GM19023 (cell line): ENCODE measurements around the gene SLC35F4.
"Not testable (repeated sequence)": the region's sequence is repeated elsewhere in the genome, so short reads cannot be mapped to it uniquely, and the experiment has no call there.

Experiments
- ATAC-seq: cut with Tn5 transposase; IDR thresholded peaks from one replicate; pipeline ENCODE4 v1.9.1; 2021; ENCODE audit warnings: mild to moderate bottlenecking, moderate library complexity; ENCODE audit not compliant: unreplicated experiment

Gene SLC35F4

DNA sequence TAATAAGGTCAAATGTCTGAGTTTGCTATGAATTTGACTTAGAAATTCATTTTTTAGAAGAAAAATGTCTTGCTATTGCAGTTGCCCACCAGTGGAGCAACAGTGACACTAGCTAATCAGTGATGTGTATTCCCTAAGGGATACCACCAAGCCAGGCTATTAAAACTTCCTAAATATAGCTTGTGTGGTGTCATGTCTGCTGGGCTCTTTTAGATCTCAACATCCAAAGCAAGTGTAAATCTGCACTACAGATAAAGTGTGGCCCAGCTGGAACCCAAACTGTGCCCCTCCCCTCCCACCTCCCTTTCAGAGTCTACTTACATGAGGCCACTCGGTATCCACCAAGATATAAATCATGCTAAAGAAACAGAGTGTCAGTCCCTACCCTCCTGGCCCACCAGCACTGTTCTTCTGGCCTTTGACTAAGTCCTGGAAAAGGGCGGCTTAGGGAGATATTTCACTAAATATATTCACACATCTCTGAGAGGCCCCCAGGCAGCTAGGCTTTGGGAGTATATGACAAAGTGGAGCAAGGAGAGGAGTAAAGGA lies 53.8 kb downstream of the SLC35F4 start:
- ATAC-seq = no peak

GRCh38 chr14:57809808-57810207 lies 56.1 kb downstream of the SLC35F4 start:
- ATAC-seq = no peak

DNA sequence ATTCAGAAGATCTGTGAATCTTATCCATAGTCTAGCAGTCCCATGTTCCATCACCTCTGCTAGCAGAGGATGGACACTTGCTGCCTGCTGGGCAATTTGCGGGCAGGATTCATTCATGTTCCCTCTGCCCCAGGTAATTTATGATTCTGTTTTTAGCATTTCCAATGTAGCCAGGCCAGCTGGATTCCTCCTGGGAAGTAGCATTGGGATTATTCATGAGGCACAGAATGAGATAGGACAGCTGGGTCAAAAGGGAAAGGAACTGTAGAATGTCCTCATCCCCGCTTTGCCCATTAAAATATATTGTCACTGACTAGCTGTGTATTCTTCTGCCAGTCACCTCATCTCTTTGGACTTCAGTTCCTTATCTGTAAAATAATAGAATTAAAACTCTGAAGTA lies 68.7 kb downstream of the SLC35F4 start:
- ATAC-seq = no peak

GRCh38 chr14:57796556-57796955 lies 69.3 kb downstream of the SLC35F4 start:
- no peak for ATAC-seq

- no peak for ATAC-seq
Measured at GRCh38 chr14:57785058-57785457, 80.8 kb downstream of the SLC35F4 start.

DNA sequence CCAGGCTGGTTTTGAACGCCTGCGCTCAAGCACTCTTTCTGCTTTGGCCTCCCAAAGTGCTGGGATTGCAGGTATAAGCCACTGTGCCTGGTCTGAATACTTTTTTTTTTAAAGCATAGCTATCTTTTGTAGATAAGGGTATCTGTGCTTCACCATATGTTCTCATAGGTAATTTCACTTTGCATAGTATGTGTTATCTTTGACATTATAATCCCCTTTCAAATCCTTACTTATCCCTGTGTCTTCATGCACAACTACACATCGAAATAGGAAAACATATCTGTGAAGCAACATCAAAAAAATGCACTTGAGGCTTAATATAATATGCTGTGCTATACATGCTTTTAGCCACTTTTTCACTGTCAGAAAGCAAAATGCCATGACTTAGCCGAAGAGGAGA lies 94.1 kb downstream of the SLC35F4 start:
- no peak for ATAC-seq

DNA sequence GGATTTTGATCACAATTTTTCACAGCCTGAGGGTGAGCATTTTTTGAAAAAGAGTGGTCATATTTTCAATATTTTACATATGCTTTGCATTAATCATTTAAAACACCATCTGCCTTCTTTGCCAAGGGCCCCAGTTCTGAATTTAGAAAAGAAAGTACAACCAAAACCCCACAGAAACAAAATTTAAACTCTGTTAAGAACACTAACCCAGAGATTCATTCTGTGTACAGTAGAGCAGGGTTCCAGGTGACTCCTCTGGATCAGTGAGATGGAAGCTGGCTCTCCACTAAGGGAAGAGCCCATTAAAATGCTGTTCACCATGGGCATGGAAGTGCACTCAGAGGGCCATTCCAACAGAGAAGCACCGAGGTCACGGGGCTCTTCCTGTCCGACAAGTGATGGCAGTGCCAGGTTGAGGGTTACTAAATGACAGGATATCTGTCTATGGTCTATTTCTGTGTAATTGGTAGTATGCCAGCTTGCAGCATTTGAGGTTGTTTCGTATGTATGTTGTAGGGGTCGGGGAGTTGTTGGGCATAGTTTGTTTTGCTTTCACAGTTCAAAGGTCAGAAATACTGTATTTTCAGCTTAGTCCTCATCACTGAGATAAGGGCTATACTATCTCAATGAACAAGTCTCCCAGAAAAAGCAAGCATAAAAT lies 95.9 kb downstream of the SLC35F4 start:
- ATAC-seq = peak; percentile 51

GRCh38 chr14:57761800-57762199 lies 104.1 kb downstream of the SLC35F4 start:
- ATAC-seq = no peak

GRCh38 chr14:57760896-57761295 lies 105.0 kb downstream of the SLC35F4 start:
- no peak for ATAC-seq

DNA sequence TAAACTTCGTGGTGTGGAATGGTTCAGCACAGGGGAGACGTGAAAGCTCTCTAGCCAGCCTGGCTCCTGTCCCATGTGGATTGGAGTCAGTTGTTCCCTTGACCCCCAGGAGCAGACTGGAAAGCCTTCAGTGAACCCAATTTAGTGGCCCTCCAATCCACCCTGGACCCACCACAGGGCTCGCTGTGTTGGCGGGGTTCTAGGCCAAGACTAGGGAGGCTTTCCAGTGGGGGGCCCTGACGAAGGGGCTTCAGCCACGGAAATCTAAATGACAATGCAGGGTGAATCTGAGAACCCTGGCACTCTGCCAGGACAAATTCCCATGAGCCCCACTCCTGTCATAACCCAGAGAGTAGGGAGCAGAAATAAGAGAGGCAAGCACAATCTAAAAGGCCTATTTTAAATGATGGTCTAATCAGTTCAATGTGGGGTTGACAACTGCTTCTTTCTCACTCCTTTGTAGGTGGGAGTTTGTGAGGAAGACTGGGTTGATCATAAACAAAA lies 110.8 kb downstream of the SLC35F4 start:
- ATAC-seq = no peak

GRCh38 chr14:57754527-57754926 lies 111.4 kb downstream of the SLC35F4 start:
- ATAC-seq = no peak

- ATAC-seq = no peak
Measured at GRCh38 chr14:57753821-57754220, 112.1 kb downstream of the SLC35F4 start.

DNA sequence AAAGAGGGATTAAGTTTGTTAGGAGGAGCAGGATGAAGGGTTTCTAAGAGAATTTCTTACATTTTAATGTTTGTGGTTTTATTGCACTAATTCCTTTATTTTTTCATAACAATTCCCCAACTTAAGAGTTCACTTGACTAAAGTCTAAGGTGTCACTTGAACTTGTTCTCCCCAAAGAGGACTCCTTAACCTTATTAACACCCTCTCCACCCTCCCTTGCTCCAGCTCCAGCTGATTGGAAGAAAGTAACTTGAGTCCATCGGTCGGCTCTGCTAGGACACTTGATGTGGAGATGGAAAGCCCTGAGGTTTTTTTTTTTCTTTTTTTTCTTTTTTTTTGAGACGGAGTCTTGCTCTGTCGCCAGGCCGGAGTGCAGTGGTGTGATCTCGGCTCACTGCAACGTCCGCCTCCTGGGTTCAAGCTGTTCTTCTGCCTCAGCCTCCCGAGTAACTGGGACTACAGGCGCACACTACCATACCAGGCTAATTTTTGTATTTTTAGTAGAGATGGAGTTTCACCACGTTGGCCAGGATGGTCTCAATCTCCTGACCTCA lies 113.7 kb downstream of the SLC35F4 start:
- ATAC-seq = not testable (repeated sequence)

DNA sequence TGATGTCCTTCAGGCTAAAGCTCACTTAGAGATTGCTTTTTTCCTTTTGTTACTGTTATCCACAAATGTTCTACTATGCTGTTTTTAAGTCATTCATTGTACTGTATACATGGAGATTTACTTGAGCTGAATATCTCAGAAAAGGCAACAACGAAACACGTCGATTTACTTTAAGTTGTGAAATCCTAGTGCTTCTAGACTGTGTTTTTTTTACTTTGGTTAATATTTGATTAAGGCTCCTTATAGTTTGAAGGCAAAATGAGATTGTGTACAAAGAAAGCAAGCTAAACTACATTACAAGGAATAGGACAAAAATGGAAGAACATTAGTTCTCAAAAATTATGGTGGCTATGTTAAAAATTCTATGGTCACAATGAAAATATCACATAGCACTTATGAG lies 114.5 kb downstream of the SLC35F4 start:
- no peak for ATAC-seq

- ATAC-seq = no peak
Measured at GRCh38 chr14:57749267-57749666, 116.6 kb downstream of the SLC35F4 start.

DNA sequence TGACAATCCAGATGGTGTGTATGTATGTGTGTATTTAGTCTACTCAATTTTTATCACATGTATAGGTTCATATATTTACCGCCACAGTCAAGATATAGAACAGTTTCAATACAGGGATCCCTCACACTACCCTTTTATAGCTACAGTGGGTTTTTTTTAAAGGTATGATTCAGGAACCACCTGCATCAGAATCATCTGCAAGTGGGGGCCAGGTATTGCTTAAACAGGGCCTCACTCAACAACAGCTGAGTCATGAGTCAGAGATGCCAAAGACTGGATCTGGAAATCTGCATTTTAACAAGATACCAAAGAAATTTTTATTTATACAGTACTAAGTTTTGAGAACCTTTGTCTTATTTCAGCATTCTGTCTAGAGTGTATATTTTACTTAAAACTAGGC lies 117.6 kb downstream of the SLC35F4 start:
- ATAC-seq = no peak

DNA sequence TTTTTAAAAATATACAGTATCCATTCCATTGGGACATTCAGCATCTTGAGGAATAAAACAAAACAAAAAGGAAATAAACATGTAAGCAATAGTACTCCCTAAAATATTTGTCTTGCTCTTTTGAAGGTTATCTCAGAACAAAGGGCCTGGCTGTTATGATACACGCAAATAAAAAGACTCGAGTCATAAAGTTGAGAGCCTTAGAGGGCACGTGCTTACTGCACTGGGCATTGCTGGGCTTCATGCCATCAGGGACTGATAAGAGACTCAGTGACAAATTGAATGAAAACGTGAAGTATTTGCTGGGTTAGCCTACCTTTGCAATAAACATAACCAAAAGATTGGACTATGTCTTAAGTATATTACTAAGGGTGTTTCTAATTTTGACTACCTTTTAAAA lies 118.9 kb downstream of the SLC35F4 start:
- no peak for ATAC-seq

DNA sequence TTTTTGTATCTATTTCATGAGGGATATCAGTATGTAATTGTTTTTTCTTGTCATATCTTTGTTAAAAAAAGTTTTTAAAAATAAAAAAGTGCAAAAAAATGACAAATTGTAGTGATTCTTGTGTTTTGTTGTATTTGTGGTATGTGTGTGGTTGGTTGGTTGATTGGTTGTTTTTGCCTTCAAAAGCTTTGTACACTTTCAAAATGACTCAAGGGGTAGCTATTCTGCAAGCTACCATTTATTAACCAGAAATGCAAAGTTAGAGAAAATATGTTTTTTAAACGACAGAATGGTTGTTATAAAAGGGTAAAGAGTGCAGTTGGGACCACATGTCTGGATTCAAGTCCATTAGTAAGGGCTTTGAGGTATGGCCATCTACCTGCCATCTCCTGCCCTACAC lies 119.3 kb downstream of the SLC35F4 start:
- ATAC-seq = no peak

DNA sequence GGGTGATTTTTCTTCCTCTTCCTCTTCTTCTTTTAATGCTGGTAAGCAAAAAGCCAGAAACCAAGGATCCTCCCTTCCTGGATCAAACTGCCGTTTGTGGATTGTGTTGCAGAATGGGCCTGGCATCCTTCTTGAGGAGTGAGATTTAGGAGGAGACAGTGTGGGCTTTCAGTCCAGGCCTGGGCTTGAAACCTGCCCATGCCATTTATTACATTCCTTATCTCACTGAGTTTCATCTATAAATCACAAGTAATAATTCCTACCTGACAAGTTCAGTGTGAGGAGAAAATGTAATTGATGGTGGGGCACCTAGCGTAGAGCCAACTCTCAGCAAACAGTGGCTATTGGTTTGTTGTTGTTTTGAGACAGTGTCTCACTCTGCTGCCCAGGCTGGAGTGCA lies 126.4 kb downstream of the SLC35F4 start:
- ATAC-seq = no peak

DNA sequence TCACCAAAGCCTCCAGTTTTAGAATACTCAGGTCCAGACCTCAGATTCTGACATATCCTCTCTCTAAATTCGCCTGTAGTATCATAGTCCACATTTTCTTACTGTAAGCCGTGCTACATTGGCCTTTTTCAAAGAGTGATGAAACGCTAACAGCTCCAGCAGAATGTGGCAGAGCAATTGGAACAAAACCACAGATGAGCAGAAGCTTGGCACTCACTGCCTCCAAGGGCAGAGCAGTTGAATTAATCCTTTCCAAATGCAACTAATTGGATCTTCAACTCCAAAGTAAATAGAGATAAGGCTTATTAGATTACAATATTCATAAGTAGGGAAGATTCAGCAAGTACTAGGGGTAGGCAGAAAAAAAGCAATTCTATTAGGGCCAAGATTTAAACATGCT lies 128.3 kb downstream of the SLC35F4 start:
- no peak for ATAC-seq

- no peak for ATAC-seq
Measured at GRCh38 chr14:57736391-57736790, 129.5 kb downstream of the SLC35F4 start.

DNA sequence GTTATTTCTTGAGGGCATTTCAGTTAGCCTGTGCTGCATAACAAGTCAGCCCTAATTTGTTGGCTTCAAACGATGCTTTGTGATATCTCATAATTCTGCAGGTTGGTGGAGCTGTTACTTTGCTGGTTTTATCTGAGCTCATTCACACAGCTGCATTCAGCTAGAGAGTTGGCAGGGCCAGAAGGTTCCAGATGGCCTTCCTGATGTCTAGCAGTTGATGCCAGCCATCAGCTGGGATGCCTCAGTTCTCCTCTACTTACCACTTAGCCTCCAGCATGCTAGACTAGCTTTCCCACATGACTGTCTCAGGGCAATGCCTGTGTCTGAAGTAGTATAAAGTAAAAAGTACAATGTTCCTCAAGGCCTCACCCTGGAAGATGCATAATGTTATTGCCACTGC lies 130.6 kb downstream of the SLC35F4 start:
- ATAC-seq = no peak
